ENCODE measurements around the gene BANP.

The BANP gene

DNA sequence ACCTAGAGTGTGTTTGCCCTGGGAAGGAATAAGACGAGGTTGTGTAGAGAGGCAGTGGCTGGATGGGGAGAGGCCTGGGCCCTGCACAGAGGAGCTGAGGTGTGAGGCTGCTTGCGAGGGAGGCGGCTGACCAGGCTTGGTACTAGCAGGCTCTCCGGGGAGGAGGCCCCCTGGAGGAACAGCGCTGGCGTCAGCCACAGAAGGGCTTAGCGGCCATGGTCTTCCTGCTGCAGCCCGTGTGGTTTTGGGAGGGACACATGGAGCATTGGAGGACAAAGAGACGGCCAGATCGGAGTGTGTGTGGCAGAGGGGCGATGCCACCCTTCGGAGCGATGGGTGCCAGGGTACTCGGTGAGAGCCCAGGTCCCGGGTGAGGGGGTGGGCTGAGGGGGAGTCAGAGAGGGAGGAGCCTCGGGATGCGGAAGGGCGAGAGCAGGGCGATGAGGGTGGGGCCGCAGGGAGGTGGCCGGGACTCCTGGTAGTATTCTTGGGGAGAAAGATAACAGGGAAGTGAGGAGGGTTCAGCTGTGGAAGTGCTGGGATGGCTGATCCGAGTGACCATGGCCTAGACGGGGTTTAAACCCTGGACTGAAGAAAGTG, 8.3 kb downstream of the BANP start:
- DNase-seq, result no peak
- Histone ChIP-seq H3K27ac (ENCODE audit: low read length, poor library complexity, severe bottlenecking) (no peak overlapping the region), H3K4me1 (ENCODE audit: control insufficient read depth, insufficient read depth, low read depth, low read length) (peaks cover 29% of the 10 kb centered on the region), H2BK12ac (ENCODE audit: low read length in 2 of 2) (no peak overlapping the region), H3K23ac (ENCODE audit: low read length in 2 of 2) (no peak overlapping the region), H3K27me3 (ENCODE audit: control insufficient read depth in 1 of 2, insufficient read depth in 1 of 2, low read length in 2 of 2) (no peaks in the 10 kb centered on the region), H3K4me2 (ENCODE audit: low read length, poor library complexity, severe bottlenecking) (no peak overlapping the region), H3K36me3 (ENCODE audit: control insufficient read depth in 1 of 2, insufficient read depth in 2 of 2, low read depth in 1 of 2, low read length in 2 of 2) (peaks cover 0 to 28% of the 10 kb centered on the region in 2 experiments), H3K14ac (ENCODE audit: low read length in 2 of 2) (no peak overlapping the region), H3K9ac (ENCODE audit: low read length) (no peak overlapping the region), H3K79me1 (replicated peaks; ENCODE audit: low read length, poor library complexity, severe bottlenecking) (peaks cover 36% of the 10 kb centered on the region), H2AFZ (ENCODE audit: low read depth, low read length) (no peak overlapping the region), H3K4ac (ENCODE audit: low read depth in 1 of 2, low read length in 2 of 2) (peak overlapping the region in 1 of 2 experiments; percentile 46), H3K18ac (ENCODE audit: low read depth in 1 of 2, low read length in 2 of 2) (no peak overlapping the region), H4K91ac (ENCODE audit: low read length) (peak overlapping the region; percentile 20), H4K8ac (ENCODE audit: low read length) (no peak overlapping the region), H2BK120ac (ENCODE audit: low read depth, low read length) (no peak overlapping the region), H2AK5ac (ENCODE audit: low read length, severe bottlenecking) (no peak overlapping the region), H3K9me3 (ENCODE audit: control insufficient read depth, low read length) (no peaks in the 10 kb centered on the region), H3K4me3 (ENCODE audit: insufficient read depth in 1 of 2, low read depth in 1 of 2, low read length in 2 of 2) (no peak overlapping the region), H2BK15ac (ENCODE audit: low read depth, poor library complexity, severe bottlenecking) (no peak overlapping the region), H2BK5ac (ENCODE audit: low read depth, low read length, poor library complexity, severe bottlenecking) (no peak overlapping the region)
- WGBS, result 96% methylated on average over 21 of the region's 23 CpGs

DNA sequence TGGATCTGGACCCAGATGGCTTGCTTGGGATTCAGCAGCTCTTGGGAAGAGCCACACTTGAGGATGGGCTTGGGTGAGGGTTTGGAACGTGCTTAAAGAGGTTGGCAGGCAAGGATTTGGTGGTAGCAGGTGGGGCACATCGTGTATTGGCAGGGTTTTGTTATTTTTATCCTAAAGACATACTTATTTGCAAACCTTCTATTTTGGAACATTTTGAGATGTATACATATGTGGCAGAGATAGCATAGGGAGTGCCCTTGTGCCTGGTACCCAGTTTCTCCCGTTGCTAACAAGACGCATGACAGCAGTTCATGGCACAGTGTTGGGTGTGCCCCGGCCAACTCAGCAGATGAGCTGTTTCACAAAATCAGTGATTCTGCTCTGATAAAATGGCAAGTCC, 9.1 kb downstream of the BANP start:
- H2BK120ac ChIP-seq (ENCODE audit: low read depth, low read length), result no peak overlapping the region
- no peak overlapping the region for H2BK15ac ChIP-seq (ENCODE audit: low read depth, poor library complexity, severe bottlenecking)
- H2AK5ac ChIP-seq (ENCODE audit: low read length, severe bottlenecking), result no peak overlapping the region
- H3K36me3 ChIP-seq (ENCODE audit: control insufficient read depth in 1 of 2, insufficient read depth in 2 of 2, low read depth in 1 of 2, low read length in 2 of 2), result peaks cover 0 to 21% of the 10 kb centered on the region in 2 experiments
- no peak overlapping the region for H3K27ac ChIP-seq (ENCODE audit: low read length, poor library complexity, severe bottlenecking)
- H4K91ac ChIP-seq (ENCODE audit: low read length), result no peak overlapping the region
- H3K14ac ChIP-seq (ENCODE audit: low read length in 2 of 2), result no peak overlapping the region
- no peak overlapping the region for H2AFZ ChIP-seq (ENCODE audit: low read depth, low read length)
- H3K9me3 ChIP-seq (ENCODE audit: control insufficient read depth, low read length), result no peaks in the 10 kb centered on the region
- no peak overlapping the region for H3K4me2 ChIP-seq (ENCODE audit: low read length, poor library complexity, severe bottlenecking)
- H3K79me1 ChIP-seq (replicated peaks; ENCODE audit: low read length, poor library complexity, severe bottlenecking), result peaks cover 42% of the 10 kb centered on the region
- H2BK5ac ChIP-seq (ENCODE audit: low read depth, low read length, poor library complexity, severe bottlenecking), result no peak overlapping the region
- peaks cover 25% of the 10 kb centered on the region for H3K4me1 ChIP-seq (ENCODE audit: control insufficient read depth, insufficient read depth, low read depth, low read length)
- H2BK12ac ChIP-seq (ENCODE audit: low read length in 2 of 2), result no peak overlapping the region
- H3K4me3 ChIP-seq (ENCODE audit: insufficient read depth in 1 of 2, low read depth in 1 of 2, low read length in 2 of 2), result no peak overlapping the region
- DNase-seq, result no peak
- no peak overlapping the region for H3K4ac ChIP-seq (ENCODE audit: low read depth in 1 of 2, low read length in 2 of 2)
- no peak overlapping the region for H3K18ac ChIP-seq (ENCODE audit: low read depth in 1 of 2, low read length in 2 of 2)
- no peaks in the 10 kb centered on the region for H3K27me3 ChIP-seq (ENCODE audit: control insufficient read depth in 1 of 2, insufficient read depth in 1 of 2, low read length in 2 of 2)
- WGBS, result 97% methylated on average over 3 of the region's 5 CpGs
- H3K9ac ChIP-seq (ENCODE audit: low read length), result no peak overlapping the region
- no peak overlapping the region for H3K23ac ChIP-seq (ENCODE audit: low read length in 2 of 2)
- H4K8ac ChIP-seq (ENCODE audit: low read length), result no peak overlapping the region

DNA sequence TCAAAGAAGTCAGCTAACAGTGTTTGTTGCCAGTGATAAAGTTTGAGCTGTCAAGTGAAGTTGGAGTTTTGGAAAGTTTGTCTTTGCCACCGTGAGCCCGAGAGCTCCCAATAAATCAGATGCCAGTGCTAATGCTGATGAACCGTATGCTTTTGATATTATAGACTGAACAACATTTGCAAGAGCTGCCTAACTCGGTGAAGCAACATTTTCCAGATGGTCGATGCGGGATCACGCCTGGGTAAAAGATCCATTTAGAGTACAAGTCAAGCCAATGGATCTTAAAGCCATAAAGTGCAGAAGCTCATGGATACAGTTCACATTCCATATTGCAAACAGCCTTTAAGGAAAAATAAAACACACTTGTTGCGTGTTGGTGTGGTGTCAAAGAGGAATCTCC, 9.6 kb downstream of the BANP start:
- Histone ChIP-seq H2AFZ (ENCODE audit: low read depth, low read length) (no peak overlapping the region), H2AK5ac (ENCODE audit: low read length, severe bottlenecking) (no peak overlapping the region), H3K4me3 (ENCODE audit: insufficient read depth in 1 of 2, low read depth in 1 of 2, low read length in 2 of 2) (no peak overlapping the region), H3K4me1 (ENCODE audit: control insufficient read depth, insufficient read depth, low read depth, low read length) (peaks cover 23% of the 10 kb centered on the region), H3K4ac (ENCODE audit: low read depth in 1 of 2, low read length in 2 of 2) (no peak overlapping the region), H2BK15ac (ENCODE audit: low read depth, poor library complexity, severe bottlenecking) (no peak overlapping the region), H2BK12ac (ENCODE audit: low read length in 2 of 2) (no peak overlapping the region), H3K36me3 (ENCODE audit: control insufficient read depth in 1 of 2, insufficient read depth in 2 of 2, low read depth in 1 of 2, low read length in 2 of 2) (peaks cover 0 to 21% of the 10 kb centered on the region in 2 experiments), H3K9ac (ENCODE audit: low read length) (no peak overlapping the region), H3K9me3 (ENCODE audit: control insufficient read depth, low read length) (no peaks in the 10 kb centered on the region), H3K27me3 (ENCODE audit: control insufficient read depth in 1 of 2, insufficient read depth in 1 of 2, low read length in 2 of 2) (no peaks in the 10 kb centered on the region), H3K4me2 (ENCODE audit: low read length, poor library complexity, severe bottlenecking) (no peak overlapping the region), H3K79me1 (replicated peaks; ENCODE audit: low read length, poor library complexity, severe bottlenecking) (peaks cover 44% of the 10 kb centered on the region), H2BK5ac (ENCODE audit: low read depth, low read length, poor library complexity, severe bottlenecking) (no peak overlapping the region), H2BK120ac (ENCODE audit: low read depth, low read length) (no peak overlapping the region), H3K14ac (ENCODE audit: low read length in 2 of 2) (no peak overlapping the region), H3K27ac (ENCODE audit: low read length, poor library complexity, severe bottlenecking) (no peak overlapping the region), H3K23ac (ENCODE audit: low read length in 2 of 2) (no peak overlapping the region), H3K18ac (ENCODE audit: low read depth in 1 of 2, low read length in 2 of 2) (no peak overlapping the region), H4K91ac (ENCODE audit: low read length) (no peak overlapping the region), H4K8ac (ENCODE audit: low read length) (no peak overlapping the region)
- over 99% methylated on average over 7 of the region's 8 CpGs for WGBS
- no peak for DNase-seq

- H3K4me1 ChIP-seq (ENCODE audit: control insufficient read depth, insufficient read depth, low read depth, low read length), result peaks cover 17% of the 10 kb centered on the region
- H3K36me3 ChIP-seq (ENCODE audit: control insufficient read depth in 1 of 2, insufficient read depth in 2 of 2, low read depth in 1 of 2, low read length in 2 of 2), result peaks cover 0 to 21% of the 10 kb centered on the region in 2 experiments
- H2BK12ac ChIP-seq (ENCODE audit: low read length in 2 of 2), result no peak overlapping the region
- H2BK5ac ChIP-seq (ENCODE audit: low read depth, low read length, poor library complexity, severe bottlenecking), result no peak overlapping the region
- no peak overlapping the region for H3K14ac ChIP-seq (ENCODE audit: low read length in 2 of 2)
- no peak overlapping the region for H3K4me3 ChIP-seq (ENCODE audit: insufficient read depth in 1 of 2, low read depth in 1 of 2, low read length in 2 of 2)
- no peak overlapping the region for H2BK120ac ChIP-seq (ENCODE audit: low read depth, low read length)
- no peak for DNase-seq
- H3K9me3 ChIP-seq (ENCODE audit: control insufficient read depth, low read length), result no peaks in the 10 kb centered on the region
- no peak overlapping the region for H2BK15ac ChIP-seq (ENCODE audit: low read depth, poor library complexity, severe bottlenecking)
- H3K4me2 ChIP-seq (ENCODE audit: low read length, poor library complexity, severe bottlenecking), result no peak overlapping the region
- no peak overlapping the region for H2AFZ ChIP-seq (ENCODE audit: low read depth, low read length)
- WGBS, result 67% methylated on average over 3 of the region's 4 CpGs
- H3K4ac ChIP-seq (ENCODE audit: low read depth in 1 of 2, low read length in 2 of 2), result no peak overlapping the region
- no peak overlapping the region for H3K18ac ChIP-seq (ENCODE audit: low read depth in 1 of 2, low read length in 2 of 2)
- H2AK5ac ChIP-seq (ENCODE audit: low read length, severe bottlenecking), result no peak overlapping the region
- no peak overlapping the region for H3K9ac ChIP-seq (ENCODE audit: low read length)
- no peak overlapping the region for H3K23ac ChIP-seq (ENCODE audit: low read length in 2 of 2)
- H4K91ac ChIP-seq (ENCODE audit: low read length), result no peak overlapping the region
- H3K27me3 ChIP-seq (ENCODE audit: control insufficient read depth in 1 of 2, insufficient read depth in 1 of 2, low read length in 2 of 2), result no peaks in the 10 kb centered on the region
- no peak overlapping the region for H4K8ac ChIP-seq (ENCODE audit: low read length)
- no peak overlapping the region for H3K27ac ChIP-seq (ENCODE audit: low read length, poor library complexity, severe bottlenecking)
- H3K79me1 ChIP-seq (replicated peaks; ENCODE audit: low read length, poor library complexity, severe bottlenecking), result peaks cover 42% of the 10 kb centered on the region
Observed at GRCh38 chr16:87961623-87962022, 10.4 kb downstream of the BANP start.

Measured in mesenchymal stem cell (in vitro differentiated cells and primary cell).